ENCODE measurements around the gene PITPNM3. TPM values are rescaled to one million over a fixed set of nuclear protein-coding genes. Genes with fewer than 3 reads are reported as not detected.

PITPNM3 gene
- total and polyA plus RNA-seq, 2 of the 8 experiments (the other 6 are each of a cell fraction or from before 2014, with no cell fraction given) = 1.7 to 3.1 TPM

- TF ChIP-seq USF2 (IDR thresholded peaks at IDR 0.05; ENCODE audit: low read length) = no peak
- no peak for TF ChIP-seq POLR2A (IDR thresholded peaks at IDR 0.05; ENCODE audit: control extremely low read depth in 1 of 2, low read depth in 2 of 2, low read length in 2 of 2)
Observed at GRCh38 chr17:6588165-6588564, 31.8 kb upstream of the PITPNM3 start (continued).
